HepG2 (cell line): ENCODE results near the gene CTDSP1. TPM values are rescaled to one million over a fixed set of nuclear protein-coding genes. Genes with fewer than 3 reads are reported as not detected.
A peak's percentile ranks its signal among the peaks of the same experiment; 100 is the strongest.

ENCODE experiments used
- GTF2F1 ChIP-seq: fragments of 150-350 bp; IDR thresholded peaks from 2 replicates; pipeline ENCODE4 v1.6.1; 2014; ENCODE audit warnings: low read length
- HNF4G ChIP-seq, 2 experiments: sonication (generic) in 1 of 2; formaldehyde crosslinking in 1 of 2; IDR thresholded peaks; 2 replicates each; pipeline versions ENCODE4 v1.4.0 to v1.6.1; 2011 to 2020; ENCODE audit warnings: borderline replicate concordance in 2 of 2, low read depth in 2 of 2, mild to moderate bottlenecking in 2 of 2, low read length in 1 of 2, missing genetic modification reagents in 1 of 2, moderate library complexity in 1 of 2
- KDM5A ChIP-seq: fragments of 200-600 bp; sonication (generic); IDR thresholded peaks from 2 replicates; pipeline ENCODE4 v1.7.0; 2018; ENCODE audit warnings: antibody characterized with exemption, mild to moderate bottlenecking, low read length, borderline replicate concordance
- KLF9 ChIP-seq: IDR thresholded peaks from 2 replicates; pipeline ENCODE4 v1.6.1; 2016; ENCODE audit warnings: low read depth
- NFKBIZ ChIP-seq: IDR thresholded peaks from 2 replicates; pipeline ENCODE4 v1.6.1; 2018; ENCODE audit warnings: missing genetic modification reagents, missing compliant biosample characterization
- REL ChIP-seq: sonication (generic); formaldehyde crosslinking; conservative IDR thresholded peaks from 2 replicates; pipeline ENCODE4 v1.8.0; 2022; ENCODE audit warnings: mild to moderate bottlenecking, missing genetic modification reagents, moderate library complexity
- SIX1 ChIP-seq: sonication (generic); formaldehyde crosslinking; IDR thresholded peaks from 2 replicates; pipeline ENCODE4 v1.4.0; 2020; ENCODE audit warnings: missing genetic modification reagents, borderline replicate concordance
- ZSCAN31 ChIP-seq: sonication (generic); formaldehyde crosslinking; IDR thresholded peaks from 2 replicates; pipeline ENCODE4 v1.5.0; 2020; ENCODE audit warnings: low read depth, mild to moderate bottlenecking, missing genetic modification reagents
- polyA plus RNA-seq, 8 experiments: library from polyadenylated mRNA; depleted of rRNA in 3 of 8; stranded (reverse) in 7 of 8; unstranded in 1 of 8; fragments of >200 nt; fragmentation: Illumina TruSeq in 4 of 8; extraction: Trizol in 4 of 8; gene quantifications; 2 replicates each; pipeline versions ENCODE4 v1.2.1 to v1.2.3, GENCODE V29; 2011 to 2016; ENCODE audit warnings: low read depth in 4 of 8, missing spikeins in 1 of 8, mixed read lengths in 1 of 8; ENCODE audit not compliant: insufficient read depth in 1 of 8
- total RNA-seq, 5 experiments: library from RNA; depleted of rRNA; stranded (reverse); fragments of >200 nt; fragmentation: Illumina TruSeq; extraction: Trizol; gene quantifications; 2 replicates each; pipeline ENCODE4 v1.2.3, GENCODE V29; 2016; ENCODE audit warnings: low read depth in 1 of 5
- TF ChIP-seq, protein P1 (sequence below): sonication (generic); formaldehyde crosslinking; IDR thresholded peaks from 2 replicates; pipeline ENCODE4 v1.9.0; 2021; ENCODE audit warnings: missing genetic modification reagents, borderline replicate concordance
- TF ChIP-seq, protein P2 (sequence below): sonication (generic); formaldehyde crosslinking; IDR thresholded peaks from 2 replicates; pipeline ENCODE4 v1.4.0; 2020; ENCODE audit warnings: missing genetic modification reagents; ENCODE audit errors: not compliant biosample characterization
- TF ChIP-seq, protein P3 (sequence below), 2 experiments: fragments of 450-650 bp in 1 of 2; sonication (generic) in 1 of 2; formaldehyde crosslinking; IDR thresholded peaks; 2 replicates each; pipeline versions ENCODE4 v1.5.0 to v1.8.0; 2020 to 2022; ENCODE audit warnings: mild to moderate bottlenecking in 1 of 2, missing genetic modification reagents in 1 of 2
- TF ChIP-seq, protein P4 (sequence below): sonication (generic); formaldehyde crosslinking; IDR thresholded peaks from 2 replicates; pipeline ENCODE4 v1.9.0; 2022; ENCODE audit warnings: missing genetic modification reagents, mild to moderate bottlenecking, borderline replicate concordance
- TF ChIP-seq, protein P5 (sequence below): sonication (generic); formaldehyde crosslinking; IDR thresholded peaks from 2 replicates; pipeline ENCODE4 v1.5.0; 2020; ENCODE audit warnings: mild to moderate bottlenecking, missing genetic modification reagents, borderline replicate concordance
- TF ChIP-seq, protein P6 (sequence below): sonication (generic); formaldehyde crosslinking; IDR thresholded peaks from 2 replicates; pipeline ENCODE4 v1.5.0; 2020; ENCODE audit warnings: mild to moderate bottlenecking, missing genetic modification reagents, borderline replicate concordance

CTDSP1 gene
- total and polyA plus RNA-seq, 2 of the 13 experiments (the other 11 are each of a cell fraction or from before 2014, with no cell fraction given) = 91.0 to 268 TPM

DNA sequence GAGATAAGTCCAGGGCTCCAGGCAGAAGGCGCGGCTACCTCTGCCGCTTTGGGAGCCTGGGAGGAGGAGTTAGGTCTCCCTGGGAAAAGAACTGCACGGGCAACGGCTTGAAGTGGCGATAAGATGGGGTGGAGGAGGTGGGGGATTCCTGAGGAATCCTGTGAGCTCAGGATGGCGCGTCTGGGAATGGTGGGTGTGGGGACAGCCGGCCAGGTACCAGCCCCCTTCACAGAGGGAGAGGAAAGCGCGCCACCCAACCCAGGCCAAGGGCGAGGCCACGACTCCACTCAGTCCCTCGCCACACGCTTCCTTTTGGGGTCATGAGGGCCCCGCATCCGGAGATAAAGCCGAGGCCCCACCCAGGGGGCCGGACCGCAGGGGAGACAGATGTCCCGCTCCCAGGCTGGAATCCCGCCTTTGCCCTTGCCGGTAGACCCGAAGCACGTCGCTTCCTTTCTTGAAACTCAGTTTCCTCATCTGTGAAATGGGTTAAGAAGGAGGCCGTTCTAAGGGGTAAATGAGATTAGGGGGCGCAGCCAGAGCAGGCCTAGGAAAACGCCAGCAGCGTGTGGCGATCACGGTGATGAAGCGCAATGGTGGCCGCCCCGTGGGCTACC is 1.7 kb upstream of the CTDSP1 start (continued):
- TF ChIP-seq HNF4G (IDR thresholded peaks at IDR 0.05; ENCODE audit: borderline replicate concordance, low read depth, low read length) (no peak; the same call in 1 of the 2 replicates), HNF4G (CRISPR knock-in tag; IDR thresholded peaks at IDR 0.05; ENCODE audit: borderline replicate concordance, low read depth) (peak; percentile 45; the same call in 1 of the 2 replicates), KLF9 (CRISPR knock-in tag) (peak; percentile 86; the same call in 1 of the 2 replicates), KDM5A (peak; percentile 19; the same call in 1 of the 2 replicates), ZSCAN31 (CRISPR knock-in tag) (peak; percentile 64), NFKBIZ (no peak), GTF2F1 (no peak), SIX1 (peak; percentile 23), REL (CRISPR knock-in tag) (peak; percentile 69; the same call in 1 of the 2 replicates)
- TF ChIP-seq, protein P1, sequence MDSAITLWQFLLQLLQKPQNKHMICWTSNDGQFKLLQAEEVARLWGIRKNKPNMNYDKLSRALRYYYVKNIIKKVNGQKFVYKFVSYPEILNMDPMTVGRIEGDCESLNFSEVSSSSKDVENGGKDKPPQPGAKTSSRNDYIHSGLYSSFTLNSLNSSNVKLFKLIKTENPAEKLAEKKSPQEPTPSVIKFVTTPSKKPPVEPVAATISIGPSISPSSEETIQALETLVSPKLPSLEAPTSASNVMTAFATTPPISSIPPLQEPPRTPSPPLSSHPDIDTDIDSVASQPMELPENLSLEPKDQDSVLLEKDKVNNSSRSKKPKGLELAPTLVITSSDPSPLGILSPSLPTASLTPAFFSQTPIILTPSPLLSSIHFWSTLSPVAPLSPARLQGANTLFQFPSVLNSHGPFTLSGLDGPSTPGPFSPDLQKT (CRISPR knock-in tag) = peak; percentile 89; the same call in 1 of the 2 replicates
- TF ChIP-seq, protein P2, sequence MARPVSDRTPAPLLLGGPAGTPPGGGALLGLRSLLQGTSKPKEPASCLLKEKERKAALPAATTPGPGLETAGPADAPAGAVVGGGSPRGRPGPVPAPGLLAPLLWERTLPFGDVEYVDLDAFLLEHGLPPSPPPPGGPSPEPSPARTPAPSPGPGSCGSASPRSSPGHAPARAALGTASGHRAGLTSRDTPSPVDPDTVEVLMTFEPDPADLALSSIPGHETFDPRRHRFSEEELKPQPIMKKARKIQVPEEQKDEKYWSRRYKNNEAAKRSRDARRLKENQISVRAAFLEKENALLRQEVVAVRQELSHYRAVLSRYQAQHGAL (CRISPR knock-in tag) = peak; percentile 97
- TF ChIP-seq, protein P3, sequence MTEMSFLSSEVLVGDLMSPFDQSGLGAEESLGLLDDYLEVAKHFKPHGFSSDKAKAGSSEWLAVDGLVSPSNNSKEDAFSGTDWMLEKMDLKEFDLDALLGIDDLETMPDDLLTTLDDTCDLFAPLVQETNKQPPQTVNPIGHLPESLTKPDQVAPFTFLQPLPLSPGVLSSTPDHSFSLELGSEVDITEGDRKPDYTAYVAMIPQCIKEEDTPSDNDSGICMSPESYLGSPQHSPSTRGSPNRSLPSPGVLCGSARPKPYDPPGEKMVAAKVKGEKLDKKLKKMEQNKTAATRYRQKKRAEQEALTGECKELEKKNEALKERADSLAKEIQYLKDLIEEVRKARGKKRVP (CRISPR knock-in tag; IDR thresholded peaks at IDR 0.05) = 0 out of 4 replicates have a peak, but pooled peaks of 1 of the 2 experiments have one; percentile 13
- TF ChIP-seq, protein P4, sequence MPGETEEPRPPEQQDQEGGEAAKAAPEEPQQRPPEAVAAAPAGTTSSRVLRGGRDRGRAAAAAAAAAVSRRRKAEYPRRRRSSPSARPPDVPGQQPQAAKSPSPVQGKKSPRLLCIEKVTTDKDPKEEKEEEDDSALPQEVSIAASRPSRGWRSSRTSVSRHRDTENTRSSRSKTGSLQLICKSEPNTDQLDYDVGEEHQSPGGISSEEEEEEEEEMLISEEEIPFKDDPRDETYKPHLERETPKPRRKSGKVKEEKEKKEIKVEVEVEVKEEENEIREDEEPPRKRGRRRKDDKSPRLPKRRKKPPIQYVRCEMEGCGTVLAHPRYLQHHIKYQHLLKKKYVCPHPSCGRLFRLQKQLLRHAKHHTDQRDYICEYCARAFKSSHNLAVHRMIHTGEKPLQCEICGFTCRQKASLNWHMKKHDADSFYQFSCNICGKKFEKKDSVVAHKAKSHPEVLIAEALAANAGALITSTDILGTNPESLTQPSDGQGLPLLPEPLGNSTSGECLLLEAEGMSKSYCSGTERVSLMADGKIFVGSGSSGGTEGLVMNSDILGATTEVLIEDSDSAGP (CRISPR knock-in tag) = peak; percentile 71; the same call in 1 of the 2 replicates
- TF ChIP-seq, protein P5, sequence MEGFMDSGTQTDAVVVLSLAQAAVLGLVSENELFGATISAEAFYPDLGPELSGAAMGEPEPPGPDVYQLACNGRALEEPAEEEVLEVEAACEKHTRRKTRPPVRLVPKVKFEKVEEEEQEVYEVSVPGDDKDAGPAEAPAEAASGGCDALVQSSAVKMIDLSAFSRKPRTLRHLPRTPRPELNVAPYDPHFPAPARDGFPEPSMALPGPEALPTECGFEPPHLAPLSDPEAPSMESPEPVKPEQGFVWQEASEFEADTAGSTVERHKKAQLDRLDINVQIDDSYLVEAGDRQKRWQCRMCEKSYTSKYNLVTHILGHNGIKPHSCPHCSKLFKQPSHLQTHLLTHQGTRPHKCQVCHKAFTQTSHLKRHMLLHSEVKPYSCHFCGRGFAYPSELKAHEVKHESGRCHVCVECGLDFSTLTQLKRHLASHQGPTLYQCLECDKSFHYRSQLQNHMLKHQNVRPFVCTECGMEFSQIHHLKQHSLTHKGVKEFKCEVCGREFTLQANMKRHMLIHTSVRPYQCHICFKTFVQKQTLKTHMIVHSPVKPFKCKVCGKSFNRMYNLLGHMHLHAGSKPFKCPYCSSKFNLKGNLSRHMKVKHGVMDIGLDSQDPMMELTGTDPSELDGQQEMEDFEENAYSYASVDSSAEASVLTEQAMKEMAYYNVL (CRISPR knock-in tag) = no peak; the same call in 1 of the 2 replicates
- TF ChIP-seq, protein P6, sequence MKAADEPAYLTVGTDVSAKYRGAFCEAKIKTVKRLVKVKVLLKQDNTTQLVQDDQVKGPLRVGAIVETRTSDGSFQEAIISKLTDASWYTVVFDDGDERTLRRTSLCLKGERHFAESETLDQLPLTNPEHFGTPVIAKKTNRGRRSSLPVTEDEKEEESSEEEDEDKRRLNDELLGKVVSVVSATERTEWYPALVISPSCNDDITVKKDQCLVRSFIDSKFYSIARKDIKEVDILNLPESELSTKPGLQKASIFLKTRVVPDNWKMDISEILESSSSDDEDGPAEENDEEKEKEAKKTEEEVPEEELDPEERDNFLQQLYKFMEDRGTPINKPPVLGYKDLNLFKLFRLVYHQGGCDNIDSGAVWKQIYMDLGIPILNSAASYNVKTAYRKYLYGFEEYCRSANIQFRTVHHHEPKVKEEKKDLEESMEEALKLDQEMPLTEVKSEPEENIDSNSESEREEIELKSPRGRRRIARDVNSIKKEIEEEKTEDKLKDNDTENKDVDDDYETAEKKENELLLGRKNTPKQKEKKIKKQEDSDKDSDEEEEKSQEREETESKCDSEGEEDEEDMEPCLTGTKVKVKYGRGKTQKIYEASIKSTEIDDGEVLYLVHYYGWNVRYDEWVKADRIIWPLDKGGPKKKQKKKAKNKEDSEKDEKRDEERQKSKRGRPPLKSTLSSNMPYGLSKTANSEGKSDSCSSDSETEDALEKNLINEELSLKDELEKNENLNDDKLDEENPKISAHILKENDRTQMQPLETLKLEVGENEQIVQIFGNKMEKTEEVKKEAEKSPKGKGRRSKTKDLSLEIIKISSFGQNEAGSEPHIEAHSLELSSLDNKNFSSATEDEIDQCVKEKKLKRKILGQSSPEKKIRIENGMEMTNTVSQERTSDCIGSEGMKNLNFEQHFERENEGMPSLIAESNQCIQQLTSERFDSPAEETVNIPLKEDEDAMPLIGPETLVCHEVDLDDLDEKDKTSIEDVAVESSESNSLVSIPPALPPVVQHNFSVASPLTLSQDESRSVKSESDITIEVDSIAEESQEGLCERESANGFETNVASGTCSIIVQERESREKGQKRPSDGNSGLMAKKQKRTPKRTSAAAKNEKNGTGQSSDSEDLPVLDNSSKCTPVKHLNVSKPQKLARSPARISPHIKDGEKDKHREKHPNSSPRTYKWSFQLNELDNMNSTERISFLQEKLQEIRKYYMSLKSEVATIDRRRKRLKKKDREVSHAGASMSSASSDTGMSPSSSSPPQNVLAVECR (CRISPR knock-in tag) = peak; percentile 76; the same call in 1 of the 2 replicates
